Middle frontal gyrus (tissue), 1 donor: ENCODE data around the gene MTG2.
A peak's percentile ranks its signal among the peaks of the same experiment; 100 is the strongest.

Experiments
- DNase-seq: peaks from one replicate; pipeline ENCODE4 v3.0.0-alpha.2; 2015; ENCODE audit warnings: low spot score; ENCODE audit errors: extremely low spot score

The MTG2 gene, protein sequence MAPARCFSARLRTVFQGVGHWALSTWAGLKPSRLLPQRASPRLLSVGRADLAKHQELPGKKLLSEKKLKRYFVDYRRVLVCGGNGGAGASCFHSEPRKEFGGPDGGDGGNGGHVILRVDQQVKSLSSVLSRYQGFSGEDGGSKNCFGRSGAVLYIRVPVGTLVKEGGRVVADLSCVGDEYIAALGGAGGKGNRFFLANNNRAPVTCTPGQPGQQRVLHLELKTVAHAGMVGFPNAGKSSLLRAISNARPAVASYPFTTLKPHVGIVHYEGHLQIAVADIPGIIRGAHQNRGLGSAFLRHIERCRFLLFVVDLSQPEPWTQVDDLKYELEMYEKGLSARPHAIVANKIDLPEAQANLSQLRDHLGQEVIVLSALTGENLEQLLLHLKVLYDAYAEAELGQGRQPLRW

DNA sequence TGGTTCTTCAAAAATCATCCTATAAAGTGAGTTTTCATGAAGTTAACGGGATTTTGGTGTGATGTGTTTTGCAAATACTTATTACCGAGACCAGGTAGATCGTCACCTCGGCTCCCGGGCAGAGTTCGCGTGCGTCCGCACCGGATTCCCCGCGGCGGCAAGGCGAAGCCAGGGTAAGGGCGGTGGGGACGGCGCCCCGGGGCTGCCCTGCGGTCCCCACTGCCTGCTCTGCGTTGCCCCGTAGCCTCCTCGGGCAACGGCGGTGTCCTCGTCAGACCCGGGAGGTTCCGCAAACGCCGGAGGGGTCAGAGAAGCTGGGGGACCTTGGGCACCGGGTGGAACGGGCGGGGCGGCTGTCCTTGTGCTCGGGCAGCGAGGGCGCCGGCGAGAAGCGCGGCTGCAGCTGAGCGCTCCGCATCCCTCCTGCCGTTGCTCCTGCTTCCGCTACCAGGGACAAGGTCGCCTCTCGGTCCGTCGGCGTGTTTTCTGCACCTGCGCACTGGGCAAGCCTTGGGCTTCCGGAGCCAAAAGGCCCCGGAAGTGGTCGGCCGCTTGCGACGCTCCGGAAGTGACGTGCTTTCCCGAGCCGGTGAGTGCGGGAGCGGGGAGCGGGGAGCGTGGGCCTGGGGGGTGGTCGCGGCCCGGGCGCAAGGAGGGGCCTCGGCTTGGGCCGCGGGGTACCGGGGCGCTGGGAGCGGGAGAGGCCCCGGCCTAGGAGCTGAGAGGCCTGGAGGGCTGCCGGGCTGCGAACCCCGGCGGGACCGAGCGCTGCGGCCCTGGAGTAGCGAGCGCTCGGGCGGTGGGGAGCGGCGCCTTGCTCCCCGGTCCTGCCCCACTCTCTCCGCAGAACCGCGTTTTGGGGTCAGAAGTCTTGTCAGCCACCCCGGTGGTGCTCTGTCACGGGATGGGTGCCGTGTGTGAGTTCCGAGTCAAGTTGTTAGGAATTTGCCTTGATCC is at the start of gene MTG2:
TSS of gene MTG2 (plus strand) at position 560 of the 957 bp plus-strand sequence. CDS start 10,393 bp downstream, outside the sequence.
- peak; percentile 92 for DNase-seq

DNA sequence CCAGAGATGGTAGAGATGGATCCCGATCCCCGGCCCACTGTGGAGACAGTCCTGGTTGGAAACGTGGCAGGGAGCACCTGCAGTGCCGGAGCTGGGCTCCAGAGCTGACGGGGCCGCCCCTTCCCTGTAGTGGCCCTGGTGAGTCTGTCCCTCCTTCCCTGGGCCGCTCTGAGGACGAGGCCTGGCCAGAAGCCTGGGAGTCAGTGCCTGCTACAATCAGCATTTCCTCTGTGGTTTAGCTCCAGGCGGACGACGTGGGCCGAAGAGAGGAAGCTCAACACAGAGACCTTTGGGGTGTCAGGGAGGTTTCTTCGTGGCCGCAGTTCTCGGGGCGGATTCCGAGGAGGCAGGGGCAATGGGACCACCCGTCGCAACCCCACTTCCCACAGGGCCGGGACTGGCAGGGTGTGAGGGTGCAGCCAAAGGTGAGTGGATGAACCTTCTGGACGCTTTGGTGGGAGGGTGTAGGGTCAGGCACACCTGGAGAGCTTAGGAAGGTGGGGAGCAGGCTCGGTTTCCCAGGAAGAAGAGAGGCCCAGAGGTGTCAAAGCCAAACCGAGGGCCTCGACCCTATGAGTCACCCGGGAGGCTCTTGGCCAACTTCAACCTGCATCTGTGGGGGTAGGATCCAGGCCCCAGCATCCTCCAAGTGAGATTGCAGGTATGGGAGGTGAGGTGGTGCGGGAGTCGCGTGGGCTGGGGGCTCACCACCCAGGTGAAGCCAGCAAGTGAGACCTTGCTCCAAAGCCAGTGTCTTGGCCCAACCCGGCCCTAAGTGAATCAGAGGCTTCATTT is 49.6 kb upstream of the MTG2 start:
- no peak for DNase-seq

DNA sequence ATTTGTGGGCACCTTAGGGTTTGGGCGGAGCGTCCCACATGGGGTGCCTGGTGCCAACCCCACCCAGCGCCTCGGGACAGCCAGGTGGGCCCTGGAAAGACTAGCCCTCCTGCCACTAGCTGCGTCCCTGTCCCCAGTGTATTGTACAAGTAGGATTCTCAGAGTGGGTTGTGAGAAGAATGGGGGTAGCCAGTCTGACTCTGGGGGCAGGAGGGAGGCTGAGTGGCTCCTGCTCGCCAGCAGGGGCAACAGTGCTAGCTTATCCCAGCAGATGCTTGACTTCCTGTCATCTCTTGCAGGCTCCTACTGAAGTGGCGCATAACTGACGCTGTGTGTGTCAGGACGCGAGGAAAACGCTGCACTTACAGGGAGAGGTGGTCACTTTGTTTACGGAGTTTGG is 49.0 kb upstream of the MTG2 start:
- no peak for DNase-seq

DNA sequence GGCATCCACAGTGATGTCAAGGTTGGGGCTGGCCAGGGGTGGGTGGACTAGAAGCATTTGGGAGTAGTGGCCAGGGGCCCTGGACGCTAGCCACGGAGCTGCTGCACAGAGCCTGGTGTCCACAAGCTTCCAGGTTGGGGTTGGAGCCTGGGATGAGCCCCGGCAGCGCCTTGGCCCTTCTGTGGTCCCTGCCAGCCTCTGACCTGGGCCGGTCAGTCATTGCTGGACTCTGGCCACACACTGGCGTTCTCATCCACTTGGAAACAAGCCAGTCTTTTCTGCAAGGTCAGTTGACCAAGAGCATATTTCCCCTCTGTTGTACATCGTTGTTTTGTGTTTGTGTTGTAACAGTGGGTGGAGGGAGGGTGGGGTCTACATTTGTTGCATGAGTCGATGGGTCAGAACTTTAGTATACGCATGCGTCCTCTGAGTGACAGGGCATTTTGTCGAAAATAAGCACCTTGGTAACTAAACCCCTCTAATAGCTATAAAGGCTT is 48.0 kb upstream of the MTG2 start:
- DNase-seq = no peak

DNA sequence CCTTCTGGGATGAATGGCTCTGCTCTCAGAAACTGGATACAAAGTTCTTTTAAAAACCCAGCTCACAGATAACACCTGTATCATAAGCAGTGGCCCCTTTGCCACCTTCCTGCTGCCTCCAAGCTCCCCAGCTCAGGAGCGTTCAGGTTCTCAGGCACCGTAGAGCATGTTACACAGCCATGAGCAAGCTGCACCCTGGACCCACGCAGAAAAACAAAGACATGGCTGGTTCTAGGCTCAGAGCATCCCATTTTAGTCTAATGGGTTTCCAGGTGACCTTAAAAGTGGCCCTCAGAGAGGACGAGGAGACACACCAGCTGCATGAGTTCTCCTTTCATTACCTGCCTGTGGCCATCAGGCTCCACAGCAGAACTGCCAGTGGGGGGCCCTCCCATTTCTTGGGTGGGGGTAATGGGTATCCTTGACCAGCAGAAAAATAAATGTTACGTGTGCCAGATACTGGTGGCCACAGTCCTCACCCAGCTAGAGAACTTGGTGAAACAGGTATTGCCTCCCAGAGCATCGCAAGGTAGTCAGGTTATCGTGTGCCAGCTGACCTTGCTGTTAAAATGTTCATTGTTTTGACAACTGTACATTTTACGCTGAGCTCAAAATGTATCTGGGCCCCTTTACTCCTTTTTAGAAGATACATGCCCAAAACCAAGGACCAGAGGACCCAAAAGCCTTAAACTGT is 47.1 kb upstream of the MTG2 start:
- DNase-seq = no peak

DNA sequence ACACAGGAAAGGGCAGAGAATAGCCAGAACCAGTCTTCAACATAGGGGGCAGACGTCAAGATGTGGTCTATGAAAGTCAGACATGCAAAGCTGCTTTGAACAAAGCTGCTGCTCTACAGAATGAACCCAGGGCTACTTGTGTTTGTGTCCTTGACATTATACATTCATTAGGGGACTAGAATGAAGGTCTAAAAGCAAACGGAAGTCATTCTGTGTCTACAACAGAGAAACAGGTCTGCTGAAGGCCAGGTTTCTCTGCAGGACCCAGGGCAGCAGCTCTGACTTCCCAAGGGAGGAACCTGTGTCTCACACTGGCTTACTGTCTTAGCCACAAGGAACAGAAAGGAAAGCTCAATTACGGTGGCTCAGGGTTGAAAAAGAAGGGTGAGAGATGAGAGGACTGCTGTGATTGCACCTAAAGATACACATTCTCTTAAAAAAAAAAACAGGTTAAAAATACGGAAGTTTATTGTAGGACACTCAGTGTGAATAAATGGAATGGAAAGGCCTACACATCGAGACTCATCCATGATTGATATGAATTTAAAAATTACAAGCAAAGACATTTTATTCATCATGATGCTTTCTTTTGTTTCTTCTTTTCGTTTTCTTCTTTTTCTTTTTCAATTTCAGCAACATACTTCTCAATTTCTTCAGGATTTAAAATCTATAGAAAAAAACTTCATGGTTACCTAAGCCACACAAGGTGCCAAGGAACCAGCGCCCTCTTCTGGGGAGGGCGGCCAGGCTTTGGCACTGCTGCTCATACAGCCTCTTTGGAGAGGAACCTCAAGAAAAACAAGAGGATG is 46.3 kb upstream of the MTG2 start:
- DNase-seq = no peak

DNA sequence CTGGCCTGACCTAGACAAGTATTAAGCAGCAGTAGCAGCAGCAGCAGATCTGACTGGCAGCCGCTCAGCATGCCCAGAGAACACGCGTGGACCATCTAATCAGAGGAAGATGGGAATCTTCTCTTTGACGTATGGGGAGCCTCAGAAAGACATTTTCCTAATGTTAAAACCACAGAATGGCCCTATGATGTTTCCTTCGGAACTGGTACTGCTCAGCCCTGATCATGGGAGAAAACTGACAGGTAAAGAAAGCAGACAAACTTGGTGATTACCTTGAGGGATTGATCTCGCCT is 45.8 kb upstream of the MTG2 start:
- no peak for DNase-seq

DNA sequence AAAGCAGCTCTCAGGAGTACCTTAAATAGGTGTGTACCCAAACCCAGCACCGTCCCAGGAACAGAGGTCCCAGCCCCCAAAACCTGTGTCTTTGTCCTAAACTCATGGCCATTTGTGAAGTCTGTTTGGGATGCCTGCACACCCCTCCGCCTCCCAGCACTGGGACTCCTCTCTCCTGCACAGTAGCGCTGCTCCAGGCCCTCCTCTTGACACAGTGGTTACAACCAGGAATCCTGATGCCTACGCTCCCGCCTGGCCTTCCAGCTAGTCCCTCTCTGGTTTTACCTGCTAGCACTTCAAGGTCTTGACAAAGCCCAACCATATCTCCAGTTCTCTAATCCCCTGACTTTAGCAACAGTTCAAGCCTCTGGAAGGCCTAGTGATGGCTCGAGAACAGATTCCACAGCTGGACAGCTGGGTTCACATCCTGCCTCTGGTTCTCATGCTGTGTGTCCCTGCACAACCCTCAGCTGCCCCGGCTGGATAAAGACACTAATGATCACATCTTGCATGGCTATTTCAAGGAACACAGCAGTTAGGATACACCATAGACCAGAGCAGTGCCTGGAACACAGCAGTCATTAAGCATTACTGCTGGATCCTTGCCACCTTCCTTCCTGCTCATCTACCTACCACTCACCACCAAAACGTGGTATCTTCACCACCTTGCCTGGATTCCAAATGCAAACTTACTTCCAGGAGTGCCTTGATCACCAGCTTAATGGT is 45.2 kb upstream of the MTG2 start:
- no peak for DNase-seq

DNA sequence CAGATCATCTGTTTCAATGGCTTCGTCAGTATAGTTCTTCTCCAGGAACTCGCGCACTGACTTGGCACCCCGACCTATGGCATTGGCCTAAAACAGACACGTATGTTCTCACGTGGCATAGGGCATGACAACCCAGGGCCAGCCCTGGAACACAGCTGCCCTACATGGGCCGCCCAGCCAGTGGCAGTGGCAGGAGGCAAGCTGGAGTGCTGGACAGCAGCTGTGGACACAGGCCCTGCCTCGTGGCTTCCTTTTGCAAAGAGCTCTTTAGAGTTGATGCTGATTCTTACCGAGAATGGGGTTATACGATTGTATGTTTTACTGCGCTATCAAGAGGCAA is 44.7 kb upstream of the MTG2 start:
- no peak for DNase-seq

DNA sequence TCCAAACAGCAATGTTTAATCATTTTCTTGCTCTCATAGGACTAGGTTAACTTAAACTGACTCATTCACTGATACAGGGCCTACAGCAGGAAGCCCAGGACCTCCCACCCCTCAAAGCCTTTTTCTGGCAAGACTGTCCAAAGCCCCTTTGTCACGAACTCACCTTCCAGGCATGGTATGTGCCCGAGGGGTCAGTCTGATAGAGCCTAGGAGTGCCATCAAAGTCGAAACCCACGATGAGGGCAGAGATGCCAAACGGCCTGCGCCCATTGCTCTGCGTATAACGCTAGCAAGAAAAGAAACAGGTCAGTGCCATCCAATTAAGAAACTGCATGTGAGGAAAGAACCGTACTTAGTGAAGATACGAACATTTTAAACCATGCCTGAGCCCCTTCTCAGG is 43.9 kb upstream of the MTG2 start:
- no peak for DNase-seq

DNA sequence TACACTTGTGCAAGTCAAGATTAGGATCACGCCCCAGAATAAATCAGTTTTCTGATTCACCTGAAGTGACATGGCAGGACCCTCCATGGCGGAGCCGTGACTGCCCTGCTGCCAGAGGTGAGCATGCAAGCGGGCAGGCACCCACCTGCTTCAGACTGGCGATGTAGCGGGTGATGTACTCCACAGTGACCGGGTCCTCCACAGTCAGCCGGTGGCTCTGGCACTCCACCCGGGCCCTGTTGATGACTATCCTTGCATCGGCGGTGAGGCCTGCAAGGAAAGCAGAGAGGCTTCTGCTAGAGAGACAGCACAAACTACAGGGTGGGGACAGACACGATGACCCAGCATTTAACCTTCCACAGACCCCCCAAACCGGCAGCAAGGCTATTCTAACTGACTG is 43.2 kb upstream of the MTG2 start:
- no peak for DNase-seq

DNA sequence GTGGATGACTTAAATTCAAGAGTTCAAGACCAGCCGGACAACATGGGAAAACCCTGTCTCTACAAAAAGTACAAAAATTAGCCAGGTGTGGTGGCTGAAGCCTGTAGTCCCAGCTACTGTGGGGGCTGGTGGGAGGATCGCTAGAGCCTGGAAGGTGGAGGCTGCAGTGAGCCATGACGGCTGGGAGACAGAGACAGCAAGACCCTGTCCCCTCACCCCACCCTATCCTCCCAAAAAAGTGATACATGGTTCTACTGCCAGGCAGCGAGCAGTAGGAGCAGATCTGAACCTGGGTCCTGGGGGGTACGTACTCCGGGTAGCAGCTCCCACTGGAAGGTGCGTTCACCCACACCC is 41.8 kb upstream of the MTG2 start:
- DNase-seq = no peak

DNA sequence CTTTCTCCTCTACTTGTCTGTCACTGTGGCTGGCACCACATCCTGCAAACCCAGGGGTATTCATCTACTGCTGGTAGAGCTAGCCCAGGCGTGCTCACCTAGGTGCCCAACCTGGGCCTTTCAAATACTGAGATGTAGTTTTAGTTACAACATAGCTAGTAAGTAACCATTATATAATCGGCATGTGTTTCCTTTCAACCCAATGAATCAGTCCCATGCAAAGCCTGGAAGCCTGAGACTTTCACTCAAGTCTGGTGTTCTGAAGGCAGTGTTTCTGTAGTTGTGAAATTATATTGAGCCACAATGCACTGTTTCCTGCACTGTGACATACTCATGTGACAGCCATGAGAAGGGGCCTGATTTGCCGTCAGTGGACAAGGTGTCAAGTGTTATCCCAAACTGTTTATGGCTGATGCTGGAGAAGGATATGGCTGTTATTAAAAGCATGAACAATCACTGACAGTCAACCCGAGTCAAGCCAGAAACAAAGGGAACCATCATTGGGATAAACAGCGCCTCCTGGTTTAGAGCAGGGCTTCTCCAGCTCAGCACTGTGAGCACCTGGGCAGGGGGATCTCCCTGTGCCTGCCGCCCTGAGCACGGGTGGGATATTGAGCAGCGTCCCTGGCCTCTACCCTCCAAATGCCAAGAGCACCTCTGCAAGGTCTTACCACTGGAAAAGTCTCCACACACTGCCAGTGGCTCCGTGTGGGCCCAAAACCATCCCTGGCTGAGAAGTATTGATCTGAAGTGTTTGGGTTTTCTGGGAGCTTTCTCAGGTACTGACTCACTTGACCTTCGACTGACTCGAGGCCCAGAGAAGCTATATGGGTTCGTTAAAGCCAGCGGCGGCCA is 41.2 kb upstream of the MTG2 start:
- DNase-seq = no peak

DNA sequence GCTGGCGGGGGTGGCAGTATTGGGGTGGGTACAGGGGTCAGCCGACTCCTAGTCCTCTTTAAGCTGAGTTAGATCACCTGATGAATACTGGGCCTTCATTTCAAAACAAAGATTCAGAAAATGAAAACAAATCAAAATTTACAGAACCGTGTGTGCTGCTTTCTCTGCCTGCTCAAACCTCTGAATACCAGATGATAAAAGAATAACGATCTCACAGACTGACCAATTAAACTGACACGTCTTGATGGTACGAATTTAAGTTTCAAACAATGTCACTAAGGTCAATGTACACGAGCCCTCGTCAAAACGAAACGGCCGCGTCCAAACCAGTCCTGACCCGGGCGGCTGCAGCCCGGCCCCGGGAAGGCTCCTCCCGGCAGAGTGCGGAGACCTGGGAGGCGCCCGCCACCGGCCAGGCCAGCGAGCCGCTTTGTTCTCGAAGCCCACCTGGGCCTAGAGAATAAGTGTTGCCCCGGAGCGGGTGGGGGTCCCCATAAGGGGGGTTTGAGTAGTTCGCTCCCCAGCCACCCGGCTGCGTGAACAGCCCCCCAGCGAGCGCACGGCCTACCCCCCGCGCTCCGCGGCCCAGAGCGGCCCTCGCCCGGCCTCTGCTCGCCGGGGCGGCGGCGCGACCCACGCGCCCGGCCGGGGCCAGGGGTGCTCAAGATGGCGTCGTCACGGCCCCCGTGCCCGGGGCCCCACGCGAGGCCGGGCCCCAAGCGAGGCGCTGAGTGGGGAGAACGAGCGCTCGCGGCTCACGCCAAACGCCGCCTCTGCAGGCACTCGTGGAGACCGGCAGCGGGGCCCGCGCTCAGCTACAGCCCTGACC is 40.4 kb upstream of the MTG2 start:
- DNase-seq = no peak

DNA sequence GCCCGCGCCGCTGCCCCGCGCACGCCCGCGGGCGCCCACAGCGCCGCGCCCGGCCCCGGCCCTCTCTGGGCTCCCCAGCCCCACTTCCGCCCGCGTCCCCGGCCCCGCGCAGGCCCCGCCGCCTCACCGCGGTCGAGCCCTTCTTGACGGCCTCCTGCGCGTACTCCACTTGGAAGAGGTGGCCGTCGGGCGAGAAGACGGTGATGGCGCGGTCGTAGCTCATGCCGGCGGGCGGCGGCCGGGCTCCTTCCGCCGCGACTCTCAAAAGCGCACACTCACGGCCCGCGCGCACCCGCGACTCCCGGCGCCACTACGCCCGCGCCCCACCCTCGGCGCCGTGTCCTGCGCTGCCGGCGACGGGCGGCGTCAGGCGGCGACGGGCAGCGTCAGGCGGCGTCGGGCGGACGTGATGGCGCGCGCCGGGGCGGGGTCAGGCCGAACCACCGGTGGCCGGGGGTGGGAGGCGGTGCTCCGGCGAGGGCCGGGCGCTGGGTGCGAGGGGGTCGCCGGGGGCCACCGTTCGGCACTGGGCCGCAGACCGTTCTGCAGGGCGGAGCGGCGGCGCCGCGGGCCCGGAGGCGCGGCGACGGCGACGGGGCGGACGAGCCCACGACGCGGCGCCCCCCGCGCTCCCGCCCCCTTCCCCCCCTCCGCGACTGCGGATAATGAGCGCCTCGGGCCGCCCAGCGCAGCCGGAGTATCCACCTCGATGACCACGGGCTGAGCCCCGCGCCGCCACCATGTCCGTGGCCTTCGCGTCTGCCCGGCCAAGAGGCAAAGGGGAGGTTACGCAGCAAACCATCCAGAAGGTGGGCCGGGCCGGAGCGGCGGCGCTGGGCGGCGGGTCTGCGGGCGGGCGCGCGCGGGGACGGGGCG is 39.5 kb upstream of the MTG2 start, which contains the start of the genes PSMA7 and SS18L1:
TSS of gene PSMA7 (minus strand) at position 314 of the 876 bp plus-strand sequence. CDS start at position 223, 91 bp downstream.
TSS of gene SS18L1 (plus strand) at position 689 of the 876 bp plus-strand sequence. CDS start at position 741, 52 bp downstream.
- peak; percentile 87 for DNase-seq
